ENCODE measurements around the gene STX11.

Gene STX11

GRCh38 chr6:144141470-144141869, 8.8 kb upstream of the STX11 start:
- Histone ChIP-seq H3K9me3 (ENCODE audit: insufficient read depth, low read length, severe bottlenecking) (no peaks in the 10 kb centered on the region), H2AFZ (ENCODE audit: low read depth, low read length) (no peak overlapping the region), H3K4me2 (ENCODE audit: insufficient read depth, low read length) (no peak overlapping the region), H3K27me3 (ENCODE audit: insufficient read depth, low read length, poor library complexity) (peaks cover 4% of the 10 kb centered on the region), H3K9ac (ENCODE audit: low read depth, low read length) (no peak overlapping the region), H3K4me1 (ENCODE audit: insufficient read depth, low read length) (no peaks in the 10 kb centered on the region), H3K36me3 (ENCODE audit: insufficient read depth, low read length) (no peaks in the 10 kb centered on the region), H3K79me2 (ENCODE audit: insufficient read depth, low read length) (no peaks in the 10 kb centered on the region), H3K27ac (ENCODE audit: low read length) (no peak overlapping the region), H3K4me3 (ENCODE audit: low read depth in 1 of 2, low read length in 2 of 2) (no peak overlapping the region), H4K20me1 (ENCODE audit: insufficient read depth, low read length) (no peaks in the 10 kb centered on the region)
- TF ChIP-seq EZH2 (IDR thresholded peaks at IDR 0.05; ENCODE audit: borderline replicate concordance, low read depth, low read length, severe bottlenecking) (no peak), CTCF (IDR thresholded peaks at IDR 0.05; ENCODE audit: borderline replicate concordance, extremely low read depth, low read length, poor library complexity, severe bottlenecking) (no peak)
- ATAC-seq (ENCODE audit: insufficient read depth, low read depth) (no peak), DNase-seq (no peak)

GRCh38 chr6:144143106-144143505, 7.2 kb upstream of the STX11 start:
- no peak for ATAC-seq (ENCODE audit: insufficient read depth, low read depth)
- no peak for DNase-seq
- no peaks in the 10 kb centered on the region for H3K4me1 ChIP-seq (ENCODE audit: insufficient read depth, low read length)
- no peak overlapping the region for H3K27ac ChIP-seq (ENCODE audit: low read length)
- no peak overlapping the region for H3K9ac ChIP-seq (ENCODE audit: low read depth, low read length)
- no peaks in the 10 kb centered on the region for H3K9me3 ChIP-seq (ENCODE audit: insufficient read depth, low read length, severe bottlenecking)
- peaks cover 4% of the 10 kb centered on the region for H3K27me3 ChIP-seq (ENCODE audit: insufficient read depth, low read length, poor library complexity)
- no peak for TF ChIP-seq EZH2 (IDR thresholded peaks at IDR 0.05; ENCODE audit: borderline replicate concordance, low read depth, low read length, severe bottlenecking)
- TF ChIP-seq CTCF (IDR thresholded peaks at IDR 0.05; ENCODE audit: borderline replicate concordance, extremely low read depth, low read length, poor library complexity, severe bottlenecking), result no peak
- no peaks in the 10 kb centered on the region for H3K36me3 ChIP-seq (ENCODE audit: insufficient read depth, low read length)
- no peaks in the 10 kb centered on the region for H3K79me2 ChIP-seq (ENCODE audit: insufficient read depth, low read length)
- no peaks in the 10 kb centered on the region for H4K20me1 ChIP-seq (ENCODE audit: insufficient read depth, low read length)
- no peak overlapping the region for H3K4me3 ChIP-seq (ENCODE audit: low read depth in 1 of 2, low read length in 2 of 2)
- H3K4me2 ChIP-seq (ENCODE audit: insufficient read depth, low read length), result no peak overlapping the region
- no peak overlapping the region for H2AFZ ChIP-seq (ENCODE audit: low read depth, low read length)

- H2AFZ ChIP-seq (ENCODE audit: low read depth, low read length), result no peak overlapping the region
- ATAC-seq (ENCODE audit: insufficient read depth, low read depth) (no peak), DNase-seq (no peak)
- no peaks in the 10 kb centered on the region for H3K9me3 ChIP-seq (ENCODE audit: insufficient read depth, low read length, severe bottlenecking)
- no peak overlapping the region for H3K4me2 ChIP-seq (ENCODE audit: insufficient read depth, low read length)
- no peaks in the 10 kb centered on the region for H3K79me2 ChIP-seq (ENCODE audit: insufficient read depth, low read length)
- H3K27ac ChIP-seq (ENCODE audit: low read length), result no peak overlapping the region
- no peak overlapping the region for H3K9ac ChIP-seq (ENCODE audit: low read depth, low read length)
- H3K4me1 ChIP-seq (ENCODE audit: insufficient read depth, low read length), result no peaks in the 10 kb centered on the region
- TF ChIP-seq EZH2 (IDR thresholded peaks at IDR 0.05; ENCODE audit: borderline replicate concordance, low read depth, low read length, severe bottlenecking) (no peak), CTCF (IDR thresholded peaks at IDR 0.05; ENCODE audit: borderline replicate concordance, extremely low read depth, low read length, poor library complexity, severe bottlenecking) (no peak)
- H4K20me1 ChIP-seq (ENCODE audit: insufficient read depth, low read length), result no peaks in the 10 kb centered on the region
- peaks cover 8% of the 10 kb centered on the region for H3K27me3 ChIP-seq (ENCODE audit: insufficient read depth, low read length, poor library complexity)
- H3K36me3 ChIP-seq (ENCODE audit: insufficient read depth, low read length), result no peaks in the 10 kb centered on the region
- H3K4me3 ChIP-seq (ENCODE audit: low read depth in 1 of 2, low read length in 2 of 2), result no peak overlapping the region
Observed at GRCh38 chr6:144143878-144144277, 6.4 kb upstream of the STX11 start.

GRCh38 chr6:144144996-144145395, 5.3 kb upstream of the STX11 start:
- Histone ChIP-seq H4K20me1 (ENCODE audit: insufficient read depth, low read length) (no peaks in the 10 kb centered on the region), H3K9ac (ENCODE audit: low read depth, low read length) (no peak overlapping the region), H3K4me1 (ENCODE audit: insufficient read depth, low read length) (peaks cover 5% of the 10 kb centered on the region), H3K27ac (ENCODE audit: low read length) (no peak overlapping the region), H3K9me3 (ENCODE audit: insufficient read depth, low read length, severe bottlenecking) (no peaks in the 10 kb centered on the region), H3K4me2 (ENCODE audit: insufficient read depth, low read length) (no peak overlapping the region), H3K36me3 (ENCODE audit: insufficient read depth, low read length) (no peaks in the 10 kb centered on the region), H3K79me2 (ENCODE audit: insufficient read depth, low read length) (no peaks in the 10 kb centered on the region), H3K27me3 (ENCODE audit: insufficient read depth, low read length, poor library complexity) (peaks cover 18% of the 10 kb centered on the region), H2AFZ (ENCODE audit: low read depth, low read length) (no peak overlapping the region), H3K4me3 (ENCODE audit: low read depth in 1 of 2, low read length in 2 of 2) (no peak overlapping the region)
- no peak for DNase-seq
- no peak for ATAC-seq (ENCODE audit: insufficient read depth, low read depth)
- TF ChIP-seq EZH2 (IDR thresholded peaks at IDR 0.05; ENCODE audit: borderline replicate concordance, low read depth, low read length, severe bottlenecking) (no peak), CTCF (IDR thresholded peaks at IDR 0.05; ENCODE audit: borderline replicate concordance, extremely low read depth, low read length, poor library complexity, severe bottlenecking) (no peak)

All from DND-41 (cell line).